Mesendoderm (in vitro differentiated cells): ENCODE measurements around the gene MYO1G.
A peak's percentile ranks its signal among the peaks of the same experiment; 100 is the strongest.

ENCODE experiments used
- DNase-seq: peaks from one replicate; pipeline ENCODE4 v3.0.0; 2013
- H2AK5ac ChIP-seq: 2 replicates; pipeline ENCODE4 v1.6.1; 2013; ENCODE audit warnings: low read length, inconsistent platforms
- H2BK120ac ChIP-seq: 2 replicates; pipeline ENCODE4 v1.6.1; 2013; ENCODE audit warnings: low read depth, mild to moderate bottlenecking, low read length, moderate library complexity, mixed read lengths
- H2BK15ac ChIP-seq: replicated peaks from 2 replicates; pipeline ENCODE4 v1.6.1; 2013; ENCODE audit warnings: low read depth, mild to moderate bottlenecking, moderate library complexity
- H2BK5ac ChIP-seq: 2 replicates; pipeline ENCODE4 v1.6.1; 2013; ENCODE audit warnings: low read length, inconsistent platforms
- H3K18ac ChIP-seq: 2 replicates; pipeline ENCODE4 v1.6.1; 2013; ENCODE audit warnings: mild to moderate bottlenecking, low read length, mixed read lengths
- H3K23ac ChIP-seq: one replicate; pipeline ENCODE4 v1.6.1; 2013; ENCODE audit warnings: low read length
- H3K27ac ChIP-seq: 2 replicates; pipeline ENCODE4 v1.5.1; 2013; ENCODE audit warnings: low read depth, mild to moderate bottlenecking, inconsistent platforms, low read length, moderate library complexity
- H3K27me3 ChIP-seq: 2 replicates; pipeline ENCODE4 v1.6.1; 2013; ENCODE audit warnings: low read length, control low read depth, mild to moderate bottlenecking, inconsistent platforms; ENCODE audit not compliant: insufficient read depth, poor library complexity
- H3K36me3 ChIP-seq: 2 replicates; pipeline ENCODE4 v1.6.1; 2013; ENCODE audit warnings: low read length, inconsistent platforms; ENCODE audit not compliant: control insufficient read depth, insufficient read depth
- H3K4ac ChIP-seq: one replicate; pipeline ENCODE4 v1.6.1; 2013; ENCODE audit warnings: low read depth, mild to moderate bottlenecking, low read length, moderate library complexity
- H3K4me1 ChIP-seq: 2 replicates; pipeline ENCODE4 v1.6.1; 2013; ENCODE audit warnings: low read depth, low read length, inconsistent platforms; ENCODE audit not compliant: control insufficient read depth
- H3K4me2 ChIP-seq: 2 replicates; pipeline ENCODE4 v1.6.1; 2013; ENCODE audit warnings: low read length
- H3K4me3 ChIP-seq: 2 replicates; pipeline ENCODE4 v1.5.1; 2013; ENCODE audit warnings: mild to moderate bottlenecking, low read length
- H3K56ac ChIP-seq: one replicate; pipeline ENCODE4 v1.6.1; 2013; ENCODE audit warnings: low read length
- H3K79me1 ChIP-seq: 2 replicates; pipeline ENCODE4 v1.6.1; 2013; ENCODE audit warnings: low read length, inconsistent platforms
- H3K79me2 ChIP-seq: 2 replicates; pipeline ENCODE4 v1.6.1; 2013; ENCODE audit warnings: mild to moderate bottlenecking, low read length; ENCODE audit not compliant: control insufficient read depth, insufficient read depth
- H3K9ac ChIP-seq: 2 replicates; pipeline ENCODE4 v1.6.1; 2013; ENCODE audit warnings: low read length, inconsistent platforms
- H4K5ac ChIP-seq: one replicate; pipeline ENCODE4 v1.6.1; 2013; ENCODE audit warnings: low read length
- H4K8ac ChIP-seq: one replicate; pipeline ENCODE4 v1.6.1; 2013; ENCODE audit warnings: low read depth, mild to moderate bottlenecking, control low read depth, low read length, moderate library complexity
- WGBS: extraction: QIAGEN DNeasy Blood & Tissue Kit; methylation state at CpG from one replicate; pipeline ENCODE4 v1.1.7; 2013; ENCODE audit warnings: low lambda C conversion rate, missing lambda C conversion rate; ENCODE audit not compliant: insufficient coverage; ENCODE audit errors: extremely low coverage; 5-methylcytosine and 5-hydroxymethylcytosine counted together

Gene MYO1G

GRCh38 chr7:44981035-44981706 is 2.4 kb upstream of the MYO1G start:
- no peak overlapping the region for H3K27ac ChIP-seq
- no peak for DNase-seq
- no CpG with 5 or more reads among the region's 7 CpGs for WGBS
- peaks cover 29% of the 10 kb centered on the region for H3K79me2 ChIP-seq
- H3K4me2 ChIP-seq, result no peak overlapping the region
- no peak overlapping the region for H4K5ac ChIP-seq
- no peak overlapping the region for H4K8ac ChIP-seq
- H3K79me1 ChIP-seq, result peaks cover 8% of the 10 kb centered on the region
- H3K4me1 ChIP-seq, result peaks cover 3% of the 10 kb centered on the region
- no peak overlapping the region for H2BK120ac ChIP-seq
- no peak overlapping the region for H2AK5ac ChIP-seq
- peaks cover 17% of the 10 kb centered on the region for H3K36me3 ChIP-seq
- H2BK15ac ChIP-seq, result no peak overlapping the region
- H3K4me3 ChIP-seq, result no peak overlapping the region
- no peak overlapping the region for H2BK5ac ChIP-seq
- no peak overlapping the region for H3K56ac ChIP-seq
- H3K23ac ChIP-seq, result no peak overlapping the region
- H3K9ac ChIP-seq, result no peak overlapping the region
- H3K4ac ChIP-seq, result no peak overlapping the region
- no peak overlapping the region for H3K18ac ChIP-seq
- H3K27me3 ChIP-seq, result no peaks in the 10 kb centered on the region

DNA sequence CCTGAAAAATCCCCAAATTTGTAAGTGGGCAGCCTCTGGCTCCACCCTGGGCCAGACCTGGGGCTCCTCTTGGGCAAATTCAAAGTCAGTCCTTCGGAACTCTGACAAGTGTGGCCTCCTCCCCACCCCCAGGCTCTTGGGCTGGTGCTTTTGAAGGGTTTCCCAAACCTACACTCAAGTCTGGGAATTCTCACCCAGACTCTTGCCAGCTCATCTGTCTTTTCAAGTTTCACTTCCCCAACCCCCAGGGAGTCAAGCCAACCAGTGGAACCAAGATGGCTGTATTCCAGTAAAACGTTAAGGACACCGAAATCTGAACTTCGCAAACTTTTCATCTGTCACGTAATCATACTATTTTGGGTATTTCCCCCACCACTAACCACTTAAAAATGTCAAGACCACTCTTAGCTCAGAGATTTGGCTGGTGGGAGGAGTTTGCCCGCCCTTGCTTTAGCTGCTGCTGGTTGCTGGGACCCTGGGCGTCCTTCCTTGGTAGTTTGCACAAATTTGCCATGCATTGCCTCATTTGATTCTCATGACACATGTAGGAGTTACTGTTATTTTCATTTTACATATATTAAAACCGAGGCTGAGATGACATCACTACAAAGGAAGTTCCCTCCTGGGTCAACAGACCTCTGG is 1.7 kb upstream of the MYO1G start:
- H3K18ac ChIP-seq, result no peak overlapping the region
- DNase-seq, result no peak
- no peak overlapping the region for H2BK15ac ChIP-seq
- no peak overlapping the region for H3K23ac ChIP-seq
- no peak overlapping the region for H3K27ac ChIP-seq
- no peak overlapping the region for H3K4me3 ChIP-seq
- H2BK120ac ChIP-seq, result no peak overlapping the region
- no peak overlapping the region for H3K4ac ChIP-seq
- no peak overlapping the region for H3K9ac ChIP-seq
- WGBS, result no CpG with 5 or more reads among the region's 8 CpGs
- no peak overlapping the region for H3K4me2 ChIP-seq
- H3K4me1 ChIP-seq, result peaks cover 3% of the 10 kb centered on the region
- H3K79me2 ChIP-seq, result peaks cover 22% of the 10 kb centered on the region
- H2BK5ac ChIP-seq, result no peak overlapping the region
- H4K8ac ChIP-seq, result no peak overlapping the region
- H3K27me3 ChIP-seq, result no peaks in the 10 kb centered on the region
- no peak overlapping the region for H4K5ac ChIP-seq
- no peak overlapping the region for H2AK5ac ChIP-seq
- no peak overlapping the region for H3K56ac ChIP-seq
- peaks cover 17% of the 10 kb centered on the region for H3K36me3 ChIP-seq
- H3K79me1 ChIP-seq, result peaks cover 8% of the 10 kb centered on the region

DNA sequence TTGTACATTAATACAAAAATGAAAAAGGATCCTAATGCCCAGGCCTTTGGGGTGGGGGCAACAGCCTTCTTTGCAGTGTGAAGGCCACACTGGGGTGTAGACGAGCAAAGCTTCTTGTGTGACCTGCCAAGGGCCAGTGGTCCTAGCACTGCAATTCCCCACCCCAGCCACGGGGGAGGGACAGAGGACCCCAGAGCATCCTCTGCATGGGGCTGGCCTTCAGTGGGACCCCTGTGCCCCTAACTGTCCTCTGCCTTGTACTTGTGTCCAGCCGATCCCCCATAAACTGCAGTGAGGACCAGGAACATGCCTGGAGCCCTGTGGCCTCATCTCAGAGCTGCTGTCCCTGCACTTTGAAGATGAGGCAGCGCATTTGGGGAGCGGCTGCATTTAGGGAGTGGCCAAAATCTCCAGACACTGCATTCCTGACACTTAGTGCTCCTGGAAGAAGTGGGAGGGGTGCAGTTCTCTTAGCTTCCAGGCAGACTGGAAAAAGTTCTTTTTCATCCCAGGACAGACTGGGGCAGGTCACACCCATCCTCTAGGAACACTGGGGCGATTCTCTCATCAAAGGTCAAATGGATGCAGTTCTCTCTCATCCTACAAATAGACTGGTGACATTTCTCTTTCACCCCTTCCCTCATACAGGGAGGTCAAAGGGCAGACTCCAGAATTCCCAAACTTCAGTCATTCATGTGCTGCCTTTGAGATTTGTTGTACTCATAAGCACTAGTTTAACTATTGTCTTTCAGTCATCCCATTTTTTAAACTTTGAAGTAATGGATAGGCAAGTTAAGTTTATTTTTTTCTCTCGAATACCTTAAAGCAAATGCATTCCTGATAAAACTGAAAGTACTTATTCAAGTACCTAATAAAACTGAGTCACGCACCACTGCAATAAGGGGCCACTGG is 922 bp upstream of the MYO1G start:
- Histone ChIP-seq H3K27me3 (no peaks in the 10 kb centered on the region), H3K23ac (no peak overlapping the region), H2BK15ac (no peak overlapping the region), H3K4ac (no peak overlapping the region), H3K4me3 (no peak overlapping the region), H3K56ac (no peak overlapping the region), H3K36me3 (peaks cover 17% of the 10 kb centered on the region), H2BK5ac (no peak overlapping the region), H3K27ac (no peak overlapping the region), H4K5ac (no peak overlapping the region), H3K18ac (no peak overlapping the region), H3K4me1 (no peaks in the 10 kb centered on the region), H3K79me1 (peaks cover 8% of the 10 kb centered on the region), H3K9ac (no peak overlapping the region), H2AK5ac (no peak overlapping the region), H2BK120ac (no peak overlapping the region), H4K8ac (no peak overlapping the region), H3K4me2 (no peak overlapping the region), H3K79me2 (peaks cover 15% of the 10 kb centered on the region)
- peak; percentile 62 for DNase-seq
- WGBS, result no CpG with 5 or more reads among the region's 8 CpGs

DNA sequence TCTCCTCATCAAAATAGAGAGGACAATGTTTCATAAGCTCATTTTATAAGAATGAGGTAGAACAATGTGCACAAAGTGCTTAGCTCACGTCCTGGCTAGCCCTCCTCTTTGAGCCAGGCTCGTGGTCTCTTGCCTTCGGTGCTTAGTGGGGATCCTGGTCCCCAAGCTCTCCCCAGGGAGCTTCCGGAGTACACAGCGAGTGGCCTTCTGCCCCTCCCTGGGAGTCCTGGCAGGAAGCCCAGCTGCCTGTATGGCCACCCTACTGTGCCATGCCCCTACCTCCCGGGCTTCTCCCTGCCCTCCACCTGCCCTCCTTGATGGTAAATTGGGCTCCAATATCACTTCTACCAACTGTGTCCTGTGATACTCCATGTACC is 868 bp downstream of the MYO1G start:
- no peak overlapping the region for H3K27ac ChIP-seq
- H4K8ac ChIP-seq, result no peak overlapping the region
- no peaks in the 10 kb centered on the region for H3K4me1 ChIP-seq
- H3K4ac ChIP-seq, result no peak overlapping the region
- H3K23ac ChIP-seq, result no peak overlapping the region
- DNase-seq, result no peak
- no peak overlapping the region for H4K5ac ChIP-seq
- no peaks in the 10 kb centered on the region for H3K27me3 ChIP-seq
- H2BK120ac ChIP-seq, result no peak overlapping the region
- no CpG with 5 or more reads among the region's 6 CpGs for WGBS
- H3K4me3 ChIP-seq, result no peak overlapping the region
- no peak overlapping the region for H2BK5ac ChIP-seq
- H2BK15ac ChIP-seq, result no peak overlapping the region
- peaks cover 5% of the 10 kb centered on the region for H3K36me3 ChIP-seq
- no peaks in the 10 kb centered on the region for H3K79me2 ChIP-seq
- no peak overlapping the region for H3K18ac ChIP-seq
- no peak overlapping the region for H3K4me2 ChIP-seq
- H3K79me1 ChIP-seq, result no peaks in the 10 kb centered on the region
- no peak overlapping the region for H2AK5ac ChIP-seq
- H3K56ac ChIP-seq, result no peak overlapping the region
- H3K9ac ChIP-seq, result no peak overlapping the region

- DNase-seq, result no peak
- Histone ChIP-seq H2BK120ac (no peak overlapping the region), H3K4me3 (no peak overlapping the region), H3K27me3 (no peaks in the 10 kb centered on the region), H3K4me1 (no peaks in the 10 kb centered on the region), H3K4me2 (no peak overlapping the region), H4K5ac (no peak overlapping the region), H2BK5ac (no peak overlapping the region), H3K79me1 (no peaks in the 10 kb centered on the region), H3K9ac (no peak overlapping the region), H3K4ac (no peak overlapping the region), H3K36me3 (peaks cover under 1% of the 10 kb centered on the region), H2AK5ac (no peak overlapping the region), H3K56ac (no peak overlapping the region), H2BK15ac (no peak overlapping the region), H3K18ac (no peak overlapping the region), H3K79me2 (no peaks in the 10 kb centered on the region), H3K23ac (no peak overlapping the region), H3K27ac (no peak overlapping the region), H4K8ac (no peak overlapping the region)
- WGBS, result no CpG with 5 or more reads among the region's 8 CpGs
Observed at GRCh38 chr7:44977304-44977958, 1.4 kb downstream of the MYO1G start.
